ENCODE measurements around the gene AFF1.

GRCh38 chr4:87075876-87076275, 141.1 kb downstream of the AFF1 start:
- TF ChIP-seq CTCF (IDR thresholded peaks at IDR 0.05; ENCODE audit: insufficient read depth, low read length, poor library complexity, severe bottlenecking): no peak
- no peak for TF ChIP-seq EZH2phosphoT487 (conservative IDR thresholded peaks at IDR 0.05; ENCODE audit: low read length)
